ENCODE data around the gene DNAJC4. TPM values are rescaled to one million over a fixed set of nuclear protein-coding genes. Genes with fewer than 3 reads are reported as not detected.

DNAJC4 gene
- total RNA-seq, 1 donor from 2014 or later, result 19.0 TPM

DNA sequence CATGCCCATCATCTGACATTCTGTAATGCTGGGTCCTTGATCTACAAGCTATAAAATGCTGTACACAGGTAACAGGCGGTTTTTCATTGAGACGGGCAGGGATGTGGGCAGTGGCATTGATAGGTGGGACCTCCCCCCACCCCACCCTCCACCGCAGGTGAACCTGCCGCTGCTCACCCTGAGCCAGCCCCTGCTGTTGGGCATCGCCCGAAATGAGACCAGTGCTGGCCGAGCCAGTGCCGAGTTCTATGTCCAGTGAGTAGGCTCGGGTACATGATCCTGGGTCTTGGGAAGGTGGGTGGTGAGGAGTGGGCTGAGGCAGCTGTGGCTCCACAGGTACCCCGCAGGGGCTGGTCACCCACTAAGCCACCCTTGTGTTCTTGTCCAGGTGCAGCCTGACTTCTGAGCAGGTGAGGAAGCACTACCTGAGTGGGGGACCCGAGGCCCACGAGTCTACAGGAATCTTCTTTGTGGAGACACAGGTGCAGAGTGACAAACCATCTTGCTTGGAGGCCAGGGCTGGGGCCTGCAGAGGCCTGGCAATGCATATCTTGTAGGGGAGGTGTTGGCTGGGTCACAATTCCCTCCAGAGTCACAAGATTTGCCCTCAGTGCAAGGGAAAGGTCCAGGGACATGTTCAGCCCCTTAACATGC lies 1.1 kb upstream of the DNAJC4 start:
- DNase-seq (ENCODE audit: low read depth in 2 of 2), result no peak

DNA sequence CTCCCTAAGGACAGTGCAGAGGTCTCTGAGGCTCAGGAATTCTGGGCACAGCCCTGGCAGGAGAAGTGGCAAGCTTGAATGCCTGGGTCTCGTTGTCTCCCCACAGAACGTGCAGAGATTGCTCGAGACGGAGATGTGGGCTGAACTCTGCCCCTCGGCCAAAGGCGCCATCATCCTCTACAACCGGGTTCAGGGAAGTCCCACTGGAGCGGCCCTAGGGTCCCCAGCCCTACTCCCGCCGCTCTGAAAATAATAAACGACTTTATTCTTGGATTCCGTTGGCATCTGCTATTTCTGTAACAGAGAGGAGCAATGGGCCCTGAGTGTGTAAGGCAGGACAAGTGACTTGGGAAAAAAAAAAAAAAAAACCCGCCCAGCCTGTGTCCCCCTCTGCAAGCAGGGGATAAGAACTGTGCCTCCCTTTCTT lies 591 bp upstream of the DNAJC4 start:
- DNase-seq (ENCODE audit: low read depth in 2 of 2), result no peak

DNA sequence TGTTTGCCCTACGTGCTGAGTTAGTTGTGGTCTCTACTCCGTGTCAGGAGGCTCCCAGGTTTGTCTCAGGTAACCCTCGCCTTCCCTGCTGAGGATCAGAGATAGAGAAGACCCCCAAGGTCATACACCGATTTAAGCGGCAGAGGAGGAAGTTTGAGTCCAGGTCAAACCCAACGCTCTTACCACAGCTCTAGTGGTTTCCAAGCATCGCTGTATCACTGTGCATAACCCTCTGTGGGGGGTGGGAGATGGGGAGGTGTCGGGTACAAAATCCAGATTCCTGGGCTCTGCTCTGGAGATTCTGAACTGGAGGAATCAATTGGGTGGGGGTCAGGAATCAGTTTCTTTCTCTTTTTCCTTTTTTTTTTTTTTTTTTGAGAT lies 627 bp downstream of the DNAJC4 start:
- DNase-seq (ENCODE audit: low read depth in 2 of 2), result no peak

DNA sequence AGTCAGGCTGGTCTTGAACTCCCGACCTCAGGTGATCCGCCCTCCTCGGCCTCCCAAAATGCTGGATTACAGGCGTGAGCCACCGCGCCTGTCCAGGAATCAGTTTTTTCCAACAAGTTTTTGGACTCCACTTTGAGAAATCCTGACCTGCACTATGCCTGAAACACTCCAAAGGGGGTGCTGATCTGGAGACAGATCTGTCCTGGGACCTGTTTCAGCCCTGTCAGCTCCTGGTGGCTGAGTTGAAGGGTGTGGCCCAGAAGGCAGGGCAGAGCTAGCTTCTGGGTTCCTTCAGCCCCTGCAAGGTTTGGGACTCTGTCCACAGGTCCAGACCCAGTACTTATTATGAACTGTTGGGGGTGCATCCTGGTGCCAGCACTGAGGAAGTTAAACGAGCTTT lies 1.2 kb downstream of the DNAJC4 start:
- no peak for DNase-seq (ENCODE audit: low read depth in 2 of 2)

DNA sequence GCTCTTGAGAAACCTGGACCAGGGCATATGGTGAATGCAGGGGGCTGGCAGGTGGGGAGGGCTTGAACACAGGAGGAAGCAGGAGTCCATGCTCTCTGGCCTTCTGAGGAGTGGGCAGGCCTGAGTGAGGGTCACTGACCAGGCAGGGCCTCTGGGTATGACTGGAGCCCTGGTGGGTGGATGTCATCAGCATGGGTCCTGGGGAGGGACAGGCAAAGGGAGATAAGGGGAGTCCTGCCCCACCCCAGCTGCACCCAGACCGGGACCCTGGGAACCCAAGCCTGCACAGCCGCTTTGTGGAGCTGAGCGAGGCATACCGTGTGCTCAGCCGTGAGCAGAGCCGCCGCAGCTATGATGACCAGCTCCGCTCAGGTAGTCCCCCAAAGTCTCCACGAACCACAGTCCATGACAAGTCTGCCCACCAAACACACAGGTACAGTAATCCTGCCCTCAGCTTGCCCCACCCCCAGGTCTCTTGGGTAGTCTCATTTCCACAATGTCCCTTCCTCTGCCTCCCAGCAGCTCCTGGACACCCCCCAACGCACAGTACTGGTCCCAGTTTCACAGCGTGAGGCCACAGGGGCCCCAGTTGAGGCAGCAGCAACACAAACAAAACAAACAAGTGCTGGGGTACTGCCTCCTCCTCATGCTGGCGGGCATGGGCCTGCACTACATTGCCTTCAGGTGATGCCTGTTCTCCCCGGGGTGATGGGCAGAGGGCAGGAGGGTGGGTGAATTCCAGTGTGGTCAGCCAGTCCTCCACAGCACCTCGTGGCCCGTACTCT lies 2.0 kb downstream of the DNAJC4 start:
- DNase-seq (ENCODE audit: low read depth in 2 of 2), result no peak

DNA sequence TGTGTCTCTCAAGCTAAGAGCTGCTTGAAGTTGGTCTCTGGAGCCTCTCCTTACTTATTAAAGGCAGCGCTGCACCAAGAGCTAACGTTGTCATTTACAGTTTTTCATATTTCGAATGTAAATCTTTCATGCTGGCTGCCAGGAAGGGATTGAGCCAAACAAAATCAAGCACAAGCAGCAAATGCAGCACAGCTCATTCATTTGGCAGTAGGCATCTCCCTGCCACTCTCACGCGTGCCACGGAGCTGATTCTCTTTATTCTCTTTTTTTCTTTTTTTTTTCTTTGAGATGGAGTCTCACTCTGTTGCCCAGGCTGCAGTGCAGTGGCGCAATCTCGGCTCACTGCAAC lies 2.6 kb downstream of the DNAJC4 start:
- no peak for DNase-seq (ENCODE audit: low read depth in 2 of 2)

DNA sequence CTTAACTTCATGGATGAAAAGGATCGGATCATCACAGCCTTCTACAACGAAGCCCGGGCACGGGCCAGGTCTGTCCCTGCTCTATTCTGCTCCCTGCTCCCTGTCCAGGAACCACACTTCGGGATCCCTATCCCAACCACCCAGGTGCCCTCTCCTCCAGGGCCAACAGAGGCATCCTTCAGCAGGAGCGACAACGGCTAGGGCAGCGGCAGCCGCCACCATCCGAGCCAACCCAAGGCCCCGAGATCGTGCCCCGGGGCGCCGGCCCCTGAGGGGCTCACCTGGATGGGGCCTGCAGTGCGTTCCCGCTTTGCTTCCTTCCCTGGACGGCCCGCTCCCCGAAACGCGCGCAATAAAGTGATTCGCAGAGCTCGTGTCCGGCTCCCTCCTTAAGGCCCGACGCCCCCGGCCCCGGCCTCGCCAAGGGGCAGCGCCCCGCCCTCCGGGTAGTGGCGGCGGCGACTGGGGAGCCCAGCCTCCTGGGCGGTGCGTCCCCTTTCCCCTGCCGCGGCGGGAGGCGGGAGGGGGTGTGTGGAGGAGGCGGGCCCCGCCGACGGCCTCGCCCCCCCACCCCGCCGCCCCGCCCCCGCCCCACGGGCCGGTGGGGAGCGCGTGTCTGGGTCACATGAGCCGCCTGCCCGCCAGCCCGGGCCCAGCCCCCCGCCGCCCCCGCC lies 3.7 kb downstream of the DNAJC4 start, which contains the start of gene VEGFB:
TSS of gene VEGFB (plus strand) at position 672 of the 674 bp plus-strand sequence. CDS start 250 bp downstream, outside the sequence.
- peak; percentile 52 to 66 for DNase-seq (ENCODE audit: low read depth in 2 of 2)

DNA sequence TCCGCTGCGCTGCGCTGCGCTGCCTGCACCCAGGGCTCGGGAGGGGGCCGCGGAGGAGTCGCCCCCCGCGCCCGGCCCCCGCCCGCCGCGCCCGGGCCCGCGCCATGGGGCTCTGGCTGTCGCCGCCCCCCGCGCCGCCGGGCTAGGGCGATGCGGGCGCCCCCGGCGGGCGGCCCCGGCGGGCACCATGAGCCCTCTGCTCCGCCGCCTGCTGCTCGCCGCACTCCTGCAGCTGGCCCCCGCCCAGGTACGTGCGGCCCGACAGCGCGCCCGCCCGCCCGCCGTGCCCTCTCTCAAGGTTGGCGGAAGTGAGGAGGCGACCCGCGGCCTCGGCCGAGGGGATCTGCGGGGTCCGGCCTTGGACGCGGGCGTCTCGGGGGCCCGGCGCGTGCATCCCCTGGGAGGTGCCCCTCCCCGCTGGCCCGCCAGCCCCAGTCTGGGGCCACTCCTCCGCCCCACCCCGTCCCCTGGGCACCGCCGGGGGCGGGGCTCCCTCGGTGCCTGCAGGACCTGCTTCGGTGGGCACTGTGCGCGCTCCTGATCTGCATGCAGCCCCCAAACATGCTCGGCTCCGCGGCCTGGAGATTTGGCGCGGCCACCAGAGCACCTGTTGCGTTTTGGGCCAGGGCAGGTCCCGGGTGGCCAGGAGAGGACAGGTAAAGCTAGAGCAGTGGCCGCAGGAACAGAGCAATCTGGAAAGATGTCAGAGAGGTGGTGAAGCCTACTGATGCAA lies 4.5 kb downstream of the DNAJC4 start:
- peak in 1 of 2 donors; percentile 37 for DNase-seq (ENCODE audit: low read depth in 2 of 2)

DNA sequence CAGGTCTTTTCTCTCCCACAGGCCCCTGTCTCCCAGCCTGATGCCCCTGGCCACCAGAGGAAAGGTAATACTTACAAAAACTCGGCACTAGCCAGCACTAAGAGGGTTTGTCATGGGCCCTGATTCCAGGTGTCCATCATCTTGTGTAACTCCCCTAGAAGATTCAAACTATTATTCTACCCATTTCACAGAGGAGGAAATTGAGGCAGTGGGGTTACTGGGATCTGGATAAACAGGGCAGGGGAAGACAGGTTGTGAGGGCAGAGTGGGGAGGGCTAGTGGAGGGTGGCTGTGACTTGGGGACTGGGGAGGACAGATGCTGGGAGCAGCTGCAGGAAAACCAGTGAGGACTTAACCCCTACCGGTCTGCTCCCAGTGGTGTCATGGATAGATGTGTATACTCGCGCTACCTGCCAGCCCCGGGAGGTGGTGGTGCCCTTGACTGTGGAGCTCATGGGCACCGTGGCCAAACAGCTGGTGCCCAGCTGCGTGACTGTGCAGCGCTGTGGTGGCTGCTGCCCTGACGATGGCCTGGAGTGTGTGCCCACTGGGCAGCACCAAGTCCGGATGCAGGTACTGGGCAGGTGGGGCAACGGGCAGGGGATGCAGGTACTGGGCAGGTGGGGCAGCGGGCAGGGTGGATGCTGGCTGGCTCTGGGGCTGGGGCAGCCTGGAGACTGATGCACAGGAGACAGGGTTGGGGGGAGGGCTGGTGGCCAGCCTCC lies 5.3 kb downstream of the DNAJC4 start:
- no peak for DNase-seq (ENCODE audit: low read depth in 2 of 2)

DNA sequence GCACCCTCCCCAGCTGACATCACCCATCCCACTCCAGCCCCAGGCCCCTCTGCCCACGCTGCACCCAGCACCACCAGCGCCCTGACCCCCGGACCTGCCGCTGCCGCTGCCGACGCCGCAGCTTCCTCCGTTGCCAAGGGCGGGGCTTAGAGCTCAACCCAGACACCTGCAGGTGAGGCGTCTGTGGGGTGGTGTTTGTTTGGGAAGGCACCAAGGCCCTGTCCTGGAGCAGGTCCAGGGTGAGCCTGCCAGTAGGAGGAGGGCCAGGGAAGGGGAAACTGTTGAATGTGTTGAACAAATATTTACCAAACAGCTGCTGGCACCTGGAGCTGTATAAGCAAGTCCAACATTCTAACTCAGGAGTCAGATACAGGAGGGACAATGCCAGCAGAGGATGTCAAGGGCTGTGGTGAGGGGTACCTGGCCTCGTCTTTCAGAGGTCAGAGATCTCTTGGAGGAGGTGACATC lies 7.2 kb downstream of the DNAJC4 start:
- peak in 1 of 2 donors; percentile 60 for DNase-seq (ENCODE audit: low read depth in 2 of 2)

DNA sequence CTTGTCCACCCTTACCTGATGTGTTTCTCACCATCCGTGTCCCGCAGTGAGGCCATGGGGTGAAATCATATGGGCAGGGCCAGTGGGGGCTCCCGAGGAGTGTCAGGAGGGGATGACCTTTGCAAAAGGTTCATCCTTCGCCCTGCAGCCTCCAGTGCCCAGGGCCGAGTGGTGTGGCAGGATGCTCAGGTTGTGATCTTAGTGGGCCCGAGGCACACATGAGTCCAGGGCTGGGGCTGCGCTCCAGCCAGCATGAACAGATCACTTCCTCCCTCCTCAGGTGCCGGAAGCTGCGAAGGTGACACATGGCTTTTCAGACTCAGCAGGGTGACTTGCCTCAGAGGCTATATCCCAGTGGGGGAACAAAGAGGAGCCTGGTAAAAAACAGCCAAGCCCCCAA lies 7.7 kb downstream of the DNAJC4 start:
- DNase-seq (ENCODE audit: low read depth in 2 of 2), result no peak

DNA sequence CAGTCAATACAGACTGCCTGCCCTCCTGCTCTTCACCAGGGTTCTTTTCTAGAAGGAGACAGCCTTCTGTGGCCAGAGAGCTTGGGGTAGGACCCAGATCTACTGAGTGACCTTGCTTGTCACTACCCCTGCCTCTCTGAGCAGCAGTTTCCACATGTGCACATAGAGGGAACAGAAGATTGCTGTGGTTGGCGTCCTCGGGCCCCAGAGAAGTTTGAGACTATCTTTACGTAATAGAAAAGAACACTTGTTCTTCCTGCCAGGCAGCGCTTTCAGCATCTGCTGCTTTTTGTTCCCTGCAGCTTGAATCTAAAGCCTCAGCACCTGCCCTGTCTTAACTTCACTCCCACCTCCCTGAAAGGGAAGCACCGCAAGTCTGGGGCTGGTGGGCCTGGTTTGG lies 8.7 kb downstream of the DNAJC4 start:
- DNase-seq (ENCODE audit: low read depth in 2 of 2), result no peak

DNA sequence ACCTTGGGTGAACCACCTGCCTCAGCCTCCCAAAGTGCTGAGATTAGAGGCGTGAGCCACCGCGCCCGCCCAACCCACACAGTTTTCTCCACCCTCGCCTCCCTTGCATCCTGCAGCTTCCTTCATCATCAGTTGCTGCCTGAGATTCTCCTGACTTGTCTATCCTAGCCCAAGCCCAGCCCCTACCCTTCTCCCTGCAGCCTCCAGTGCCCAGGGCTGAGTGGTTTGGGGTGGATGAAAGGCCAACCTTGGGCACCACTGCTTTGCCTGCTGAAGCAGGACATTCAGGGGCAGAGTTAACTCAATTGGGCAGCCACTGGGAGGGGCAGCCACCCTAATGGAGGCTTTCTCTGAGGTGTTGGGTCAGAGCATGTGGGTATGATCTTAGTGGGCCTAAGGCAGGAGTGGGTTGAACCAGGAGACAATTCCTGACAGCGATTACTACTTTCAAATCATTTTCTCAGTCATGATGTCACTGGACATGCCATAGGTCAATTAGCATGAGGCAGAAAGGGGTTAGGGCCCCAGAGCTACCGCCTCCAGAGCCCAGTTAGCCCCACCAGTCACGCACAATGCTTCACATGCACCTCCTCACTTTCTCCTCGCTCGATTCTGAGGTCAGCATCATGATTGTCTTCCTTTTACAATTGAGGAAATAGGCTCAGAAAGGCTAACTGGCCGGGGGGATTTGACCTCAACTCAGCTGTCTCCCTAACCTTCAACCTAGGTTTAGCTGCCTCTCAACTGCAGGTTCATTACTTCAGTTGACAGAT lies 9.5 kb downstream of the DNAJC4 start:
- DNase-seq (ENCODE audit: low read depth in 2 of 2), result no peak

DNA sequence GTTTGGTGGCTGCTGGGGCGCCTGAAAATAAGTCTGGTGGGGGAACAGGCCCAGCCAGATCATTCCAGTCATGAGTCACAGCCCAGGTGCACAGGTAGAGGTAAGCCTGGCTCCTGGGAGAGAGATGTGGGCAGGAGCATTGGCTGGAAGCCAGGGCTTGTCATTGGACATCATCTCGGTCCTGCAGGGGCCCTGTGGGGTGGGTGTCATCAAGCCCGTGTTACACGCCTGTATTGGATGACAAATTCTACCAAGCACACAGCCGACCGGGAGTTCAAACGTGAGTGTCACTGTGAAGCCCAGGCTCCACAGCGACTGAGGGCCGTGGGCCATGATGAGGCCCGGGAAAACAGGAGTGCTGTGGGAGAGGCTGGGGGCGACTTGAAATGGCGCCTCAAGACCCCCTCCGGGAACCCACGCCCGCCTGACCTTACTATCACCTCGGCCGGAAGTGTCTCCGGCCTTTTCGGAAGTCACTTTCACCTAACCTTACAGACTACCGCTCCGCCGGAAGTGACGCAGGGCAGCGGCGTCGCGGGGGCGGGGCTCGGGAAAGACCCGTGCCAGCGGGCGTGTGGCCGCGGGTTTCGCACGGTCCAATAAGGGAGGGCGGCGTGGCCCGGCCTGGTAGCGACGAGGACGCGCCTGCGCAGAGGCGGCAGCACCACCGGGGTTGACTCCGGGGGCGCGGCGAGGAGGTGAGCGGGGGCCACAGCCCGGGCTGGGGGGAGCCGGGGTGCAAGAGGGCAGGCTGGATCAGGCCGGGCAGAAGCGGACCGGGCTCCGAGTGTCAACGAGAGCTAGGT lies 10.3 kb downstream of the DNAJC4 start, which contains the start of gene FKBP2:
TSS of gene FKBP2 (plus strand) at position 661 of the 806 bp plus-strand sequence. CDS start 1,293 bp downstream, outside the sequence.
- DNase-seq (ENCODE audit: low read depth in 2 of 2), result peak; percentile 97 to 98

DNA sequence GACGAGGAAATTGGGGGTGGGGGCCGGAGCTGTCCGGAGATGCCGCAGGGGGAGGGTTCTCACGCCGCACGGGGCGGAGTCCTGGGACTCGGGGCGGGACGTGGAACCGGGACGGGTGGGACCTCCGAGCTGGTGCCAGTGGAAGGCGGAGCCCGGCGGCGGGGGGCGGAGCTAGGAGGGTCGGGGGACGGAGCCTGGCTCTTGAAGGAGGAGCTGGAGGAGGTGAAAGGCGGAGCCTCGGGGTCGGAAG lies 10.8 kb downstream of the DNAJC4 start:
- peak; percentile 99 to 100 for DNase-seq (ENCODE audit: low read depth in 2 of 2)

DNA sequence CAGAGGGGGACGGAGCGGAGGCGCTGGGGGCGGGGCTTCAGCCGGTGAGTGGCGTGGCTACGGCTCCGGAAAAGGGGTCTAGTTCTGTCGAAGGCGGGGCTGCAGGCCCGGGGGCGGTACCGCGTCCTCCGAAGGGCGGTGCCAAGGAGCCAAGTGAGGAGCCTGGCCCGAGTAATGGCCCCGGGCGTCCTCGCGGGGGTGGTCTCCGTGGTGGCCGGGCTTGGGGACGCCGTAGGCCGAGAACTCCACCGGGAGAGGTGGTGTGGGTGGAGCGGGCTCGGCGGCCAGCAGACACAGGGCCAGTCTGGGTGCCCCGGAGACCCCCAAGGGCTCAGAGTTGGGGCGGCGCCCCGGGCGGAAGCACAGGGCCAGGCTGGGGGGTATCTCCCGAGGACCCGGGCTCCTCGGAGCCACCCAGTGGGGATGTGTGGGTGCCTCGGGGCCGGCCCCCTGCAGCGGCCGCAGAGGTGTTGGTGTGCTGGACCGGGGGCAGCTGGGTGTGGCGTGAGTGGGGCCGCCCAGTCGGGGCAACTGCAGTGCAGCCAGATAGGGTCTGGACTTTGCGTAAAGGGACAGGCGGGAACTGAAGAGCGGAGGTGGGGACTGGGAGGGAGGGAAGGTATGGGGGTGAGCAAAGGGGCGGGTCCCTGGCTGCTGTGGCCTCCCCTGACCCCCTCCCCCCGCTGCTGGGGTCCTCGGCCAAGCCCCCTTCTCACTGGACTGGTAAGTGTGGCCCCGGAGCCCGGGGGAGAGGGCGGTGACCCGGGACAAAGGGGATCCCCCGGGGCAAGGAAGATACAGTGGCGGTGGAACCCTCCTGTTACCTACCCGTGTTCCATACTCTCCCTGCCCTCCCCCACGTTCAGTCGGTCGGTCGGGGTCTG lies 11.4 kb downstream of the DNAJC4 start:
- DNase-seq (ENCODE audit: low read depth in 2 of 2), result peak; percentile 36 to 73

DNA sequence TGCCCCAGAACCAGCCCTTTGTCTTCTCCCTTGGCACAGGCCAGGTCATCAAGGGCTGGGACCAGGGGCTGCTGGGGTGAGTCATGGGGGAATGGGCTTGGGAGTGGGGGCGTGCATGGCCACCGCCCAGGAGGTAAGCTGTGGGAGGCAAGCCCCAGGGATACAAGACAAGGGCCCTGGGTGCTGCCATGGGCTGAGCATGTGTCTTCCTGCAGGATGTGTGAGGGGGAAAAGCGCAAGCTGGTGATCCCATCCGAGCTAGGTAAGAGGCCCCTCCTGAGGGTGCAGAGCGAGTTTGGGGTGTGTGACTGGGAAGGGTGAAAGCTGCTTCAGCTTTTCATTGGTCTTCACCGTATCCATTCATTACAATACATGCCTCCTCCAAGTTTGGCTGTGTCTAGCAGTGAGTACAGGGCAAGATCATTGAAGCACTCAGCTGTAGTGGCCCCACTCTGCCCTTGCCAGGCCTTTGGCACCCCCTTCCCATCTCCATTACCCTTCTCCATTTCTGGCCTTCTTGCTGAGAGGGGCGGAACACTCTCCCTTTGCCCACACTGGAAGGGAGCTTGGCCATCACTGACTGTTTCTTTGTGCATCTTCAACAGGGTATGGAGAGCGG lies 13.0 kb downstream of the DNAJC4 start:
- no peak for DNase-seq (ENCODE audit: low read depth in 2 of 2)

DNA sequence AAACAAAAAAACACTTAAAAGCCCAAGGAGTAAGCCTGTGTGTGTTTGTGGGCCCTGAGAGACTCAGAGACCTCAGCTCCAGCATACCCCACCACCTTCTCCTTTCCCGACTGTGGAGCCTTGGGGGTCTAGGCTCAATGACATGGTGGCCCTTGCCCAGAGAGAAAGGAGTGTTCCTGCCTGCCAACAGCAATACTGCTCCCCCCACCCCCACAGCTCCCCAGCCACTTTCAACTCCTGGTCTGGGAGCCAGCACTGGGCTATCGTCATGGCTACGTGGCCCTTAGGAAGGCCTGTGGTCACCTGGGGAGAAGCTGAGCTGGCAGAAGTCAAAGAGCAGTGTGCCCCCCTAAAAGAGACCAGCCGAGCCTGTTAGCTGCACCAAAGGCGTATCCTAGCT lies 13.8 kb downstream of the DNAJC4 start:
- DNase-seq (ENCODE audit: low read depth in 2 of 2), result no peak

All from lung microvascular endothelial cell (primary cell).